GM19240 (cell line): Measurements from ENCODE around the gene NBEAL1.
"Not testable (repeated sequence)": the region's sequence is repeated elsewhere in the genome, so short reads cannot be mapped to it uniquely, and the experiment has no call there.

Source experiments
- DNase-seq: peaks from one replicate; pipeline ENCODE4 v3.0.0; 2011; ENCODE audit warnings: low spot score; ENCODE audit not compliant: insufficient read length

NBEAL1 gene

DNA sequence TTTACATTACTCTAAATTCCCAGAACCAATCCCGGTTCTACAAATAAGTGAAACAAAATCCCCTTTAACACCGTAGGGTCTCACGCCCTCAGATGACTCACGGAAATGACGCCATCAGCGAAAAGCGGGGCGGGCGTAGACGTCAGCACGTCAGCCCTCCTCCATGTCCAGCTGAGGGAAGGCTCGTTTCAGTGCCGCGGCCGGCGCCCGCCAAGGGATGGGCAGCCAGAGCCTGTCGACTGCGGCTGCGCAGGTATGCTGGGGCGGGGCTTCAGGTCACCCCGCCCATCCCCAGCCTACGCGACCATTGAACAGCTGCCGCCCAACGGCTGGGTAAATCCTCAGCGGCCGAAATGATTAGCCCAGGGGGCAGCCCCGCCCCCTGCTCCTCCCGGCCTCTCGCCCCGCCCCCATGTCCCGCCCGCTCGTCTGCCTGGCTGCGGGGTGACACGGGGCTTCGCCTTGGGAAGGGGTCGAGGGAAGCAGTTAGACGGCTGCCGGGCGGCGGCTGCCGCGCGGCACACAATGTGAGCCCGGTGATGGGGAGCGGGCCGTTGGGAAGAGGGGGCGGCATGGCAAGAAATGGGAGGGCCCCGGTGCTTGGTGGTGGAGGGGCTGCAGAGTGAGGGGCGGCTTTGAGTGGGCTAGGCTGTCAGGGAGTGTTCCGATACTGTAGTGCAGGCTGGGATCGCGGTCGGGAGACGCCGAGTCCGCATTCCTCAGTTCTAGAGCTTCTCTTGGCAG lies at the start of gene NBEAL1:
NBEAL1 (plus strand) TSS at position 420 of the 744 bp plus-strand sequence. CDS start 1,510 bp downstream, outside the sequence.
- peak; percentile 81 for DNase-seq

DNA sequence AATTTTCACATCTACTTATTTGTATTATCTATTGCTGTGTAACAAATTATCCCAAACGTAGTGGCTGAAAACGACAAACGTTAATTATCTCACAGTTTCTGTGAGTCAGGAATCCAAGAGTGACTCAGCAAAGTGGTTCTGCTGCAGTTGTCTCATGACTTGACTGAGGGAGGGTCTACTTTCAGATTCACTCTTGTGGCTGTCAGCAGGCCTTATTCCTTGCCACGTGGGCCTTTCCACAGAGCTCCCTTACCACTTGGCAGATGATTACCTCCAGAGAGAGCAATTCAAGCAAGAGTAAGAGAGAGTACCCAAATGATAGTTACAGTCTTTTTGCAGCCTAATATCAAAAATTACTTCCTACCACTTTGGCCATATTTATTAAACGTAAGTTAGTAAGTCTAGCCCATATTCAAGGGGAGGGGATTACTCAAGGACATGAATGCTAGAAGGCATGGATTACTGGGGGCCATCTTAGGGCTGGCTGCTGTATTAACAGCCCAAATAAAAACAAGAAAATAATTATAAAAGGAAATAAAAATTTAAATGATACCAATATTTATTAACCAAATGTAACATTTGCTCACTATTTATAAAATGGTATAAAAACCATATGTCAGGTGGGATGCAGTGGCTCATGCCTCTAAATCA lies 48.7 kb upstream of the NBEAL1 start:
- DNase-seq, result peak; percentile 28

DNA sequence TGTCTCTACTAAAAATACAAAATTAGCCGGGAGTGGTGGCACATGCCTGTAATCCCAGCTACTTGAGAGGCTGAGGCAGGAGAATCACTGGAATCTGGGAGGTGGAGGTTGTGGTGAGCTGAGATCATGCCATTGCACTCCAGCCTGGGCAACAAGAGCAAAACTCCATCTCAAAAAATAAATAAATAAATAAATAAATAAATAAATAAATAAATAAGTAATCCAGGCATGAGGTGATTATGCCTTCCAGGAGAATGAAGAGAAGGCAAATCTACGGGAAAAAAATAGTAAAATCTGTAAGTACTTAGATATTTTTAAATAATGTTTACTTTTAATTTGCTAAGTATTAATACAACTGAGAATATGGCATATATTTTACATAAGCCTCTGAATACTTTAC lies 45.3 kb upstream of the NBEAL1 start:
- not testable (repeated sequence) for DNase-seq

DNA sequence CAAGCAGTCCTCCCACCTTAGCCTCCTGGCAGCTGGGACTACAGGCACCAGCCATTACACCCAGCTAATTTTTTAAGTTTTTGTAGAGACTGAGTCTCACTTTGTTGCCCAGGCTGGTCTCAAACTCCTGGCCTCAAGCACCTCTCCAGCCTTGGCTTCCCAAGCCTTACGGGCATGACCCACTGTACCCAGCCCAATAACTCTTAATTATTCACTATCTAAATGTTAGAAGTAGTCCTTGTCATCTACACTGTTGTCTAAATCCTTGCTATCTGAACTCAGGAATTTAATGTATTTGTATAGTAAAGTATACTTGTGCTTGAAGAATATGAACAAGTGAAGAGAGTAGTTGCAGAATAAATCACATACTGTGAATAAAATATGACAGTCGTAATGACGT lies 37.9 kb upstream of the NBEAL1 start:
- DNase-seq, result no peak

DNA sequence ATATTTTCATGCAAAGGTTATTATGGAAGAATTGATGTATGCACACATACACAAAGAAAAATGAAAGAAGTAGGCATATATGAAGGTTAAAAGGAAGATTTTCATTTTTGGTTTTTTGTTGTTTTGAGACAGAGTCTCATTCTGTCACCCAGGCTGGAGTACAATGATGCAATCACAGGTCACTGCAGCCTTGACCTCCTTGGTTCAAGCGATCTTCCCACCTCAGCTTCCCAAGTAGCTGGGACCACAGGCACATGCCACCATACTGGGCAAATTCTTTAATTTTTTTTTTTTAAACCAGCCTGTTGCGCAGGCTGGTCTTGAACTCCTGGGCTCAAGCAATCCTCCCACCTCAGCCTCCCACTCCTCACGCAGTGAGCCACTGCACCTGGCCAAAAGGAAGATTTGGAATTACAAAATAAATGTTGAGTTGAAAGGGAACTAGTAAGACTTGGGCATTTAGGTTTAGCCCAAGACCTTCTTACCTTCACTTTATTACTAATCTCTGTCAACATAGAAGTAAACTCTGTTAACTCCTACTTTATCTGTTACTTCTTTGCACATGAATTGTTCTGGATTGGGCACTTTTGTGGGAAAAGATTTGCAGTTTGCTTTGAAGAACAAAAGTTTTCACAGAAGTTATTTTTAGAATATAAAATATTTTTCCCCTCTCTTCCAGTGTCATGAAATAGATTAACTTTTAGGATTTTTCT lies 31.7 kb upstream of the NBEAL1 start:
- DNase-seq, result no peak

DNA sequence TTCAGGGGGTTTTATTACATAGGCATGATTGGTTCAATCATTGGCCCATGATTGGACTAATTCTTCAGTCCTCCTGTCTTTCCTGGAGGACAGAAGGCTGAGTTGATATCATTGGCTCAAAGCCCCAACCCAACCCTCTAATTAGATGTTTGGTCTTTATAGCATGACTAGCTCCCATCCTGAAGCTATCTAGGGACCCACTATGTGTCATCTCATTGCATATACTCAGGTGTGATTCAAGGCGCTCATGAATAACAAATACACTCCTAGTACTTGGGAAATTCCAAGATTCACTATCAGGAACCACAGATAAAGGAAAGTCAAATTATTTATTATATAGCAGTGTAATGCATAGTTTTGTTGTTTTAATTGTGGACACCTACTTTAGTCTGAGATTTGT lies 24.9 kb upstream of the NBEAL1 start:
- DNase-seq, result no peak

DNA sequence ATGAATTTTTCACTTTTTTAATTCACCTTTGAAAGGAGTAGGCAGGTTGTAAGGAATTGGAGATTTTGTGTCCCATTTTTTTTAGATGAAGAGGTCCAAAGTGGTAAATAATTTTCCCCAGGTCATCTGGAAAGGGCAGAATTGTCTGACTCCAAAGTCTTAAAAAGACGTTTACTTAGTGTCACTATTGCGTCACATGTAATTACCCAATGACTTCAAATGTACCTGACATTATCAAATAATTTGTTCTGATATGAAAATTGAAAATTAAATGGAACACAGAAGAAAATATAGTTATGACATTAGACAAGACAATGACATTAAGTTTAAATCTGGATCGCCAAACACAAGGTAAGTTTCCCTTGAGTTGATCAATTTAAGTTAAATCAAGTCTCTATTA lies 24.2 kb upstream of the NBEAL1 start:
- DNase-seq, result no peak

DNA sequence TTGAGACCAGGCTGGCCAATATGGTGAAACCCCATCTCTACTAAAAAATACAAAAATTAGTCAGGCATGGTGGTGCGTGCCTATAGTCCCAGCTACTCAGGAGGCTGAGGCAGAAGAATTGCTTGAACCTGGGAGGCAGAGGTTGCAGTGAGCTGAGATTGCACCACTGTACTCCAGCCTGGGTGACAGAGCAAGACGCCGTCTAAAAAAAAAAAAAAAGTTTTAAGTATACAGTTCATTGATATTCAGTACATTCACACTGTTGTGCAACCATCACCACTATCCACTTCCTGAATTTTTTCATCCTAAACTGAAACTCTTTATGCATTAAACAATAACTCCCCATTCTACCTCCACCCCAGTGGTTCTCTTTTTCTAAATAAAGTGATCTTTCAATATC lies 17.6 kb upstream of the NBEAL1 start:
- DNase-seq, result not testable (repeated sequence)

DNA sequence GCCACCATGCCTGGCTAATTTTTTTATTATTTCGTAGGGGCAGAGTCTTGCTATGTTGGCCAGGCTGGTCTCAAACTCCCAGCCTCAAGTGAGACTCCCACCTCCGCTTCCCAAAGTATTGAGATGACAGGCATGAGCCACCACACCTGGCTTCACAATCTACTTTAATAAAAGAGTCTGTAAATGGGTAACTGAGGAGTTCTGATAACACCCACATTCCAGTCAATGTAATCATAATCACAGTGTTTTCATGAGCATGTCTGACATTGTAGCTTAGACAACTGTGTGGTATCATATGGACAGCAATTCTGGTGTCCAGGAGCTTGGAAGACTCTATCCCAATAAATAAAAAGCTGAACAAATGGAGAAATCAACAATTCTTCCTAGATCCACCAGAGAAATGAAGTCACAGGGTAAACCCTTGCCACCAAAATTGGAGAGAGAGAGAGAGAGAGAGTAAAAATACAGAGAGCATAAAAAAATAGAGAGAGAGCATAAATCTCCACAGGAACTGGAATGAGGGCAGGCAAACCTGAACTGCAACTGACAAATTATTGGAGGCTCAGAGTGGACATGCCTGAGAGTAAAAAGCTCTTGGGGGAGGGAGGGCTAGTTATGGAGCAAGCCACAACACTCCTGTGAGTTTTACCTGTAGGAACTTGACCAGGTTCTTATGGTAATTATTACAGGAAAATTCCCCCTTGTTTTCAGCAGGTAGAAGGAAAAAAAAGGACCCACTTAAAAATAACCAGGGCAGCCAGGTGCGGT lies 12.4 kb upstream of the NBEAL1 start:
- no peak for DNase-seq

DNA sequence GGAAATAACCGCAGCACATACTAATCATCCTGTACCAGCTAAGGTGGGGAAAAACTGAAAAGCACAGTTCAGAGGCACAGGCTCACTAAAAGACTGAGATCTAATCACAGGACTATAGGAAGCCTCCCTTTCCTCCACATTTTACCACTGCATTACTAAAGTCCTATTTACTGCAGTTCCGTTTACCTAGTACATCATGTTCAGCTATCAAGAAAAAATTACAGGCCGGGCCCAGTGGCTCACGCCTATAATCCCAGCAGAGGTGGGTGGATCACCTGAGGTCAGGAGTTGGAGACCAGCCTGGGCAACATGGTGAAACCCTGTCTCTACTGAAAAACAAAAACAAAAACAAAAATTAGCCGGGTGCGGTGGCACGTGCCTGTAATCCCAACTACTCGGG lies 11.0 kb upstream of the NBEAL1 start:
- DNase-seq, result no peak

DNA sequence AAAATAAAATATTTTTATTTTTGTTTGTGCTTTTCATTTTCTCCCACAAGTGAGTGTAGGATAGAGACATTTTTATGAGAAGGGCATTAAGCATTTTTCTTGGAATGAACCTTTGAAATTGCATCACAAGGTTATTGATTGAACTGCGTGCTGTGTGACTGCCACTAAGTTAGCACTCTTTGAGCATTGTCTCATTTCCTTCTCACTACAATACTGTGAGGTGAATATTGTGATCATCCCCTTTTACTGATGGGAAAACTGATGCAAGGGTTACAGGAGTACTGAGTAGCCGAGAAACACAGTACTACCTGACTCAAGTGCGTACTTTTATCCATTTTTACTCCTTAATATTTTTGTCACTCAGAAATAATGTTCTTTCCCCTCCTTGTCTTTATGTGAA lies 2.0 kb downstream of the NBEAL1 start:
- DNase-seq, result no peak

DNA sequence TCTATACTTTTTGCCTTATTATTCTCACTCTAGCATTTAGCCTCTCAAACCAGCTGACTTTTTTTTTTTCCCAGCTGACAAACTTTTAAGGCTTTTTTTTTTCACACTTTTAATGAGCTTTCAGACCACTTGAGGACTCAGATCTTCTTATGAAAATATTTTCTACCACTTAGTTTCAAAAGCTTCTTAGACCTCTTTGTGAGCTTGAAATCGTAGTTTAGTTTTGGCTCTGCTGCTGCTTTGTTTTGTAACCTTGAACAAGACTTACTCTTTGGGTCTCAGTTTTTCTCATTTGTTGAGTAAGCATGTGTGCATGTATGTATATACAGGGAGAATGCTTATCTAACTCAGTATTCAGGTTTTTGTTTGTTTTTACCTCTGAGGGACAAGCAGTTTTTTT lies 3.5 kb downstream of the NBEAL1 start:
- no peak for DNase-seq

DNA sequence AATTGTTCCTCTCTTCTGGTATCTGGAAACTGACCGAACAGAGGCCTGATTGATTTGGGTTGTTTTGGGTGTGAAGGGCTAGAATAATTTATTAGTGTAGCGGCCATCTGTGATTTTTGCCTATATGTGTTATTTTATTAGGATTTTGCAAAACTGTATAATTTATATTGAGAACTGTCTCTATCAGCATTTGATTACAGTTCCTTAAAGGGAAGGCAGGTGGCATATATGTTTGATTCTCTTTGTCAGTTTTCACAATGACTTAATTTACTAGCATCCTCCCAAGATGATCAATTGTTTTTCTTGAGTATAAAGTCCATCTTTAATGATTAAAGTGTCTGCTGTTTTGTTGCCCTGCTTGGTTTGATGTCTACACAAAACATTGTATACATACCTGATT lies 4.5 kb downstream of the NBEAL1 start:
- DNase-seq, result no peak

DNA sequence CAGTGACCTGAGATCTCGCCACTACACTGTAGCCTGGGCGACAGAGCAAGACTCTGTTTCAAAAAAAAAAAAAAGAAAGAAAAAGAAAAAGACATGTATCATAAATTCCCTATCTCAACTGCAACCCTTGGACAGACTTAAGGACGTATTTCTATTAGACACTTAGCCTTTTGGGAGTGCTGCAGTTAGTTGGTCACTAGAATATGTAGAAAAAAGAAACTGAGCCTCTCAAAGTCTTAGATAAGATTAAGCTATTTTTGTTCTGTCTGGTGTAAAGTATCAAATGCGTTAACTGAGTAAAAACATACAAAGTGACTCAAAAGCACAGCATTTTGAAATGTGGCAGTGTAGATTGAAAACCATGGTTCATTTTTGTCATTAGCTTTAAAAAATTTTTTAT lies 7.3 kb downstream of the NBEAL1 start:
- DNase-seq, result no peak

DNA sequence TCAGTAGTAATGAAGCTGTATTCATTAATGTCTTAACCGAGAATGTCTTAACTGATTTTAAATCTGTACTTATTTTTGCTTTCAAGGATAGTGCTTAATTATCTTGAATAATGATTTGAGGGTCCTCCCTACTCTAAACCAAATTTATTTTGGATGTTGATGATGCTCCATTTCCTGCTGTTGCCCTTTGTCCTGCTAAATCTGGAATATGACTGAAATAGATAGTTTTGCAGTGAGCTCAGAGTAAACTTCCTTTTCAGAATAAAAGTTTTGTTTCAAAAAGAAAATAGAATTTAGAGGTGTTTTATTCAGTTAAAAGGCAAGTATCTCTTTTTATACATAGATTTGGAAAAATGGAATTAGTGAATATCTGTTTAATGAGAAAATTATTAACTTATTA lies 8.1 kb downstream of the NBEAL1 start:
- DNase-seq, result no peak

DNA sequence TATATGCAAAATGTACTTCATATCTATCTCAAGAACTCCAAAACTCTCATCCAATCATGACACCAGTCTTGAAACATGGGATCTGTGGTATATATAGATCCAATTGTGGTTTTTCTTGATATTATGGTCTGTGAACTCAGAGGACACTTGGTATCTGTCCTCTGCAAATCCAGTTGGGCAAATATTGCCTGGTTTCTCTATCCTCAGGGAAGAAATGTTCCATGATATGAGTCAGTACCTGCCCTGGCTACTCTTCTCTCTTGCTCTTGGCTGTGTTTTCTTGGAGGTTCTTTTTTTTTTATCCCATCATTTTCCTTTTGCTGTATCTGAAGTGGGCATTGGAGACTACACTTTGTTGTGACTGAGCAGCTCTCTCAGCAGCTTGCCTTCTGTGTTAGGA lies 10.9 kb downstream of the NBEAL1 start:
- no peak for DNase-seq

DNA sequence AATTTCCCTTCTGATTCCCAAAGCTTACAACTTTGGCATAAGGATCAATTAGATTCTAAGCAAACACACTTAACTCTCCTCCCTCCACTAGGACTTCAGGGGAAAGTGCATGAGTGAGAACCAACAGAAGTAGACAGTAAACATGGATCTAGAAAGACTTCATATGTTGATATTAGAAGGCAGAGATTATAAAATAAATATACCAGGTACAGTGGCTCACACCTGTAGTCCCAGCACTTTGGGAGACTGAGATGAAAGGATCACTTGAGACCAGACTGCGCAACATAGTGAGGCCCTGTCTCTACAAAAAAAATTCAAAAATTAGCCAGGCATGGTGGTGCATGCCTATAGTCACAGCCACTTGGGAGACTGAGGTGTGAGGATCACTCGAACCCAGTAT lies 15.9 kb downstream of the NBEAL1 start:
- no peak for DNase-seq

DNA sequence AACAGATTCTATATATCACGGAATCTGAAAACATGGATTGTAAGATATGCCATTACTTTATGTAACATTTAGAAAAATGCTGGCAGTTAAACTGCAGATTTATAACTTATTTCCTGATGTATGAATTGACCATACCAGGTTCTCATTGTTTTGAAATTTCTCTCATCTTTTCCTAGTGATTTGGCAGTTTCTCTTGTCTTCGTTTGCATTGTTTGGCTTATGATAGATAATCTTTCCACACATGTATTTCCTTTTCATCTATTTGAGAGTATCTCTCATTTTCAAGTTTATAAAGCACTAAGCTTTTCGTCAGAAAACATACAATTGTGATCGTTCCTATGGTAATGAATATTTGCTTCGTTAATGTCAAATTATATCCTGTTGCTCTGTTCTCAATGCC lies 16.3 kb downstream of the NBEAL1 start:
- no peak for DNase-seq

DNA sequence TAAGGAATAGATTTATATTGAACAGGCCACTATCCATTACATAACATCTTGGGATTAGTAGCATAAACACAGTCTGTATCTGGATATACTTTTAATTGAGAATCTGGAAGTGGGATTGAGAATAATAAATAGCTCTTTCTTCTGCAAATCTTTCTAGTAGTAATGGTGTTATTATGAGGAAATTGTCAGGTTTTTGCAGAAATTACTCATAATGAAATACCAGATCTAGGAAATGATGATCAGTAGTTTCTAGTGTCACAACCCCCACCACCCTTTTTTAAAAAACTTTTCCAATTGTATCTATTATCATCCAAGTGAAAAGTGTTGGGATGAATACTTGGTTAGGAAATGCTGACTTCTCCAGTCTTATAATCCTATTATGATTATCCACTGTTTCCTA lies 18.7 kb downstream of the NBEAL1 start:
- no peak for DNase-seq

DNA sequence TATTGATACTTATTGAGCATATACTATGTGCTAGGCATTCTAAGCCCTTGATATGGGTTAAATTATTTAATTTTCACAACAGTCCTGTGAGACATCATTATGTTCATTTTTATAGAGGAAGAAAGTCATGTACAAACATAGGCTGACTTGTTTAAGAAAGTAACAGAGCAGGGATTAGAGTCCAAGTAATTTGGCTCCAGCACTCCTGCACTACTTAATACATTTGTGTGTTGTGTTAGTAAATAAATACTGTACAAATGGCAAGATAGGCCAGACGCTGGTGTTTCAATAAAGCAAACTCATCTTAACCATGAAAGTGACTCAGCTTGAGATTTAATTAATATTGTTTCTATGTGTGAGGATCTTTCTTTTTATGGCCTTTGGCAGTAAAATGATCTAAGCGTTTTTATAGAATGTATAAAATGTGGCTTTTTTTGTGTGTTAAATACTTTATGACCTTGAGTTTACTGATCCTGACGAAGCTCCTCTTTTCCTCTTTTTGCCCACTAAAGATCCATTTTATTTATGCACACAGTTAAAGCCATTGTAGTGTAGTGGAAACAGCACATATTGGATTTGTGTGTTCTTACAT lies 21.3 kb downstream of the NBEAL1 start:
- DNase-seq, result no peak

DNA sequence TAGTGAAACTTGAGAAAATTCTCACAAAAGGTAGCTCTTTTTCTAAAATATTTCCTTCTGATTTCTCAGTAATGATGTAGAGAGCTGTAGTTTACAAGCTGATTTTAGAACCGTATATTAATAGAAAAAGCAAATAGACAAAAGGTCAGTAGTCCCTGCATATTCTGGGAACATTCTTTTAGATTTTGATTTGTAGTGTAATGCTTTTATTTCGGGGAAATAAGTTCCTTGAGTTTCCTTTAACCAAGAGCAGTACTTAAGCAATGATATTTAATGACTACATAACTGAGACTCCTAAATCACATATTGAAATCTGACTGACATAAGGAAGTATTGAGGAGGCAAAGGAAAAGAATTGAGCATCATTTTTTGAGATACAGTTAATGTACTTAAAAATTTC lies 22.4 kb downstream of the NBEAL1 start:
- DNase-seq, result no peak
